ENCODE data around the gene ST6GALNAC1. TPM values are rescaled to one million over a fixed set of nuclear protein-coding genes. Genes with fewer than 3 reads are reported as not detected.

ST6GALNAC1 gene
- total and polyA plus RNA-seq, 2 of the 4 experiments (the other 2 are of a cell fraction): not detected

DNA sequence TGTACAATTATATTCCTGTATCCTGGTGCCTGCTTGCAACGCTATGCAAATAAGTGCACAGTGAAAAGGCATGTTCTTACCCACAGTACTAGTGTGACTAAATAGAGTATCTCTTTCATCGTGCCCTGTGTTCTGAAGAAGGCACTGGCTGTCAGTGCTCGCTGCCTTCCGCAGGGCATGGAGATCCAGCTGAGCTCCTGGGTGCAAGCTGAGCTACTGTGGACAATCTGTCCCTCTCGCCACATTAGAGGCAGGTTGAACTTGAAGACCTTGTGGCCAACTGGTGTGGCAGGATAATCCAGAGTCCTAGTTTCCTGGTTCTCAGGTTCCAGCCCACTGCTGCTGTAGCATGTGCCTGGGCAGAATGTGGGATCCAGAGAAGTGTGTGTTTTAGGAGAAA, 1.9 kb upstream of the ST6GALNAC1 start:
- TF ChIP-seq, protein P1, sequence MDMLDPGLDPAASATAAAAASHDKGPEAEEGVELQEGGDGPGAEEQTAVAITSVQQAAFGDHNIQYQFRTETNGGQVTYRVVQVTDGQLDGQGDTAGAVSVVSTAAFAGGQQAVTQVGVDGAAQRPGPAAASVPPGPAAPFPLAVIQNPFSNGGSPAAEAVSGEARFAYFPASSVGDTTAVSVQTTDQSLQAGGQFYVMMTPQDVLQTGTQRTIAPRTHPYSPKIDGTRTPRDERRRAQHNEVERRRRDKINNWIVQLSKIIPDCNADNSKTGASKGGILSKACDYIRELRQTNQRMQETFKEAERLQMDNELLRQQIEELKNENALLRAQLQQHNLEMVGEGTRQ (IDR thresholded peaks at IDR 0.05; ENCODE audit: low read depth, low read length): no peak
- no peaks in the 10 kb centered on the region for H4K20me1 ChIP-seq (ENCODE audit: insufficient read depth, low read length)
- POLR2A ChIA-PET (ENCODE audit: unreplicated experiment): no interaction called here
- ATAC-seq (ENCODE audit: low read depth) (no peak), DNase-seq (no peak)
- in situ Hi-C loops (cut with MboI; ENCODE audit: low sequenced_read_pairs): no loop called here
- H3K79me1 ChIP-seq (ENCODE audit: low read depth in 1 of 2, low read length in 2 of 2): no peaks in the 10 kb centered on the region
- H2BK15ac ChIP-seq (ENCODE audit: low read depth, low read length): no peak overlapping the region
- H3K4me3 ChIP-seq (ENCODE audit: insufficient read depth, low read depth, low read length): no peak overlapping the region
- intact Hi-C loops (cut with micrococcal nuclease): no loop called here
- H3K9me1 ChIP-seq (ENCODE audit: insufficient read depth, low read length): no peaks in the 10 kb centered on the region
- H4K5ac ChIP-seq (ENCODE audit: low read depth, low read length): no peak overlapping the region
- H2BK120ac ChIP-seq (ENCODE audit: low read depth, low read length): no peak overlapping the region
- H2BK20ac ChIP-seq (ENCODE audit: low read depth, low read length): no peak overlapping the region
- WGBS, 2 experiments (ENCODE audit: extremely low coverage in 2 of 2, insufficient read length in 1 of 2): 88% methylated on average over 3 of the region's 5 CpGs; no CpG with 5 or more reads in 1 of the 2 experiments
- dilution Hi-C loops (cut with HindIII; ENCODE audit: low sequenced_read_pairs, unreplicated experiment): no loop called here
- H2AK5ac ChIP-seq (ENCODE audit: low read depth, low read length): no peak overlapping the region
- H3K4me1 ChIP-seq (ENCODE audit: control insufficient read depth, insufficient read depth, low read length): no peaks in the 10 kb centered on the region
- no peak overlapping the region for H3K4ac ChIP-seq (ENCODE audit: low read depth, low read length)
- no peaks in the 10 kb centered on the region for H3K9me3 ChIP-seq (ENCODE audit: control insufficient read depth, insufficient read depth, low read length)
- no peak overlapping the region for H3K9ac ChIP-seq (ENCODE audit: low read depth, low read length)
- no peaks in the 10 kb centered on the region for H3K36me3 ChIP-seq (ENCODE audit: control insufficient read depth, insufficient read depth, low read length)
- H4K91ac ChIP-seq (ENCODE audit: insufficient read depth, low read depth, low read length): no peak overlapping the region
- no TSS peak for BruUV-seq (replicated peaks)
- H3K23ac ChIP-seq (ENCODE audit: low read depth, low read length): no peak overlapping the region
- H3K14ac ChIP-seq (replicated peaks; ENCODE audit: low read depth, low read length): no peak overlapping the region
- no peak overlapping the region for H3K18ac ChIP-seq (ENCODE audit: low read depth, low read length)
- CTCF ChIA-PET: no interaction called here
- H3K4me2 ChIP-seq (ENCODE audit: low read depth, low read length): no peak overlapping the region
- H4K8ac ChIP-seq (ENCODE audit: low read depth in 2 of 2, low read length in 2 of 2): no peak overlapping the region
- H2AK9ac ChIP-seq (replicated peaks; ENCODE audit: low read depth, low read length, poor library complexity): no peak overlapping the region
- no peak overlapping the region for H3K56ac ChIP-seq (ENCODE audit: extremely low read depth, insufficient read depth, low read length)
- H2BK5ac ChIP-seq (ENCODE audit: low read depth, low read length, poor library complexity, severe bottlenecking): no peak overlapping the region
- no peak overlapping the region for H3K27ac ChIP-seq (ENCODE audit: insufficient read depth, low read length)
- peak overlapping the region; percentile 18 for H2AFZ ChIP-seq (replicated peaks; ENCODE audit: low read length, poor library complexity)
- H3K27me3 ChIP-seq (ENCODE audit: control insufficient read depth, insufficient read depth, low read length): peaks cover 21% of the 10 kb centered on the region
